T47D (cell line): ENCODE data around the gene STARD4.

Experiments used
- DNase-seq, 2 experiments: peaks; one replicate each; pipeline versions ENCODE4 v3.0.0 to v3.0.0-alpha.2; 2011 to 2012; ENCODE audit warnings: low read depth in 1 of 2, low spot score in 1 of 2
- JUND ChIP-seq: IDR thresholded peaks from 2 replicates; pipeline ENCODE4 v1.6.1; 2012; ENCODE audit warnings: low read depth
- in situ Hi-C: cut with HindIII; loops from 2 replicates; pipeline ENCODE4 v1.10.0; 2016; ENCODE audit warnings: low sequenced_read_pairs, low pct_unique_long_range_greater_than_20kb

STARD4 gene

GRCh38 chr5:111514087-111514486 lies 1.8 kb upstream of the STARD4 start:
- no peak for TF ChIP-seq JUND
- DNase-seq, result no peak
- in situ Hi-C loops, result no loop called here

- TF ChIP-seq JUND, result no peak
- no peak for DNase-seq
- in situ Hi-C loops, result no loop called here
Observed at GRCh38 chr5:111513131-111513520, 791 bp upstream of the STARD4 start.

- TF ChIP-seq JUND, result no peak
- in situ Hi-C loops, result no loop called here
- DNase-seq, result peak in 1 of 2 experiments; percentile 8
Observed at GRCh38 chr5:111511831-111512374, 432 bp downstream of the STARD4 start.

GRCh38 chr5:111511174-111511830 lies 1.0 kb downstream of the STARD4 start:
- in situ Hi-C loops, result no loop called here
- no peak for DNase-seq
- TF ChIP-seq JUND, result no peak

GRCh38 chr5:111509119-111509518 lies 3.2 kb downstream of the STARD4 start:
- in situ Hi-C loops, result no loop called here
- TF ChIP-seq JUND, result no peak
- DNase-seq, result no peak

GRCh38 chr5:111507276-111507675 lies 5.1 kb downstream of the STARD4 start:
- TF ChIP-seq JUND, result no peak
- no peak for DNase-seq
- in situ Hi-C loops, result no loop called here

- TF ChIP-seq JUND, result no peak
- in situ Hi-C loops, result no loop called here
Observed at GRCh38 chr5:111505096-111505495, 7.2 kb downstream of the STARD4 start.

GRCh38 chr5:111502956-111503355 lies 9.4 kb downstream of the STARD4 start:
- no peak for TF ChIP-seq JUND
- DNase-seq, result no peak
- in situ Hi-C loops, result no loop called here

More at GRCh38 chr5:111505096-111505495, 7.2 kb downstream of the STARD4 start:
- no peak for DNase-seq

GRCh38 chr5:111498346-111498745 lies 14.0 kb downstream of the STARD4 start:
- in situ Hi-C loops, result no loop called here
- DNase-seq, result no peak
- TF ChIP-seq JUND, result no peak

GRCh38 chr5:111495159-111495558 lies 17.2 kb downstream of the STARD4 start:
- DNase-seq, result no peak
- in situ Hi-C loops, result no loop called here
- no peak for TF ChIP-seq JUND

- in situ Hi-C loops, result no loop called here
Observed at GRCh38 chr5:111494355-111494999, 17.9 kb downstream of the STARD4 start.

GRCh38 chr5:111493031-111493430 lies 19.3 kb downstream of the STARD4 start:
- DNase-seq, result no peak
- TF ChIP-seq JUND, result no peak
- in situ Hi-C loops, result no loop called here

More at GRCh38 chr5:111494355-111494999, 17.9 kb downstream of the STARD4 start:
- no peak for TF ChIP-seq JUND
- peak in 1 of 2 experiments; percentile 48 for DNase-seq

- TF ChIP-seq JUND, result no peak
- in situ Hi-C loops, result no loop called here
- no peak for DNase-seq
Observed at GRCh38 chr5:111488353-111488752, 24.0 kb downstream of the STARD4 start.

GRCh38 chr5:111486926-111487325 lies 25.4 kb downstream of the STARD4 start:
- DNase-seq, result no peak
- in situ Hi-C loops, result no loop called here
- no peak for TF ChIP-seq JUND
